H1 (cell line): ENCODE results near the gene IL9R. TPM values are rescaled to one million over a fixed set of nuclear protein-coding genes. Genes with fewer than 3 reads are reported as not detected.

Experiments used
- CTCF ChIA-PET: fragments of 300-600 bp; sonication (Branson Sonifier 250); formaldehyde crosslinking; loops from one replicate; lab custom pipeline; 2021; ENCODE audit not compliant: partially characterized antibody; lab: Charles Lee
- POLR2A ChIA-PET: fragments of 300-600 bp; sonication (Branson Sonifier 250); formaldehyde crosslinking; loops from one replicate; lab custom pipeline; 2021; ENCODE audit warnings: inconsistent platforms; ENCODE audit not compliant: partially characterized antibody; lab: Charles Lee
- DNase-seq, 2 experiments: peaks; one replicate each; pipeline versions ENCODE4 v3.0.0 to v3.0.0-alpha.2; 2010 to 2022; ENCODE audit warnings: low spot score in 2 of 2, low read depth in 1 of 2, mixed read lengths in 1 of 2
- FAIRE-seq: peaks from 2 replicates; lab custom pipeline; 2011; peaks lifted over from hg19 to GRCh38; lab: Jason Lieb, UNC
- H2AFZ ChIP-seq: 2 replicates; pipeline ENCODE4 v1.8.1; 2012; ENCODE audit warnings: low read length, inconsistent platforms
- H2AK5ac ChIP-seq: 2 replicates; pipeline ENCODE4 v1.6.1; 2013; ENCODE audit warnings: low read depth, low read length
- H2BK120ac ChIP-seq: replicated peaks from 2 replicates; pipeline ENCODE3; 2013; ENCODE audit warnings: low read depth, low read length, inconsistent platforms
- H2BK12ac ChIP-seq: 2 replicates; pipeline ENCODE4 v1.6.1; 2013; ENCODE audit warnings: low read depth, low read length
- H2BK15ac ChIP-seq: 2 replicates; pipeline ENCODE4 v1.6.1; 2013; ENCODE audit warnings: low read length
- H2BK20ac ChIP-seq: 2 replicates; pipeline ENCODE4 v1.6.1; 2013; ENCODE audit warnings: low read length
- H2BK5ac ChIP-seq: 2 replicates; pipeline ENCODE4 v1.6.1; 2013; ENCODE audit warnings: low read depth, low read length
- H3K14ac ChIP-seq: 2 replicates; pipeline ENCODE4 v1.6.1; 2013; ENCODE audit warnings: inconsistent platforms; ENCODE audit not compliant: insufficient read length
- H3K18ac ChIP-seq: 2 replicates; pipeline ENCODE4 v1.6.1; 2013; ENCODE audit warnings: low read length; ENCODE audit errors: extremely low read depth
- H3K23ac ChIP-seq: 2 replicates; pipeline ENCODE4 v1.6.1; 2013; ENCODE audit warnings: inconsistent platforms; ENCODE audit not compliant: insufficient read length
- H3K23me2 ChIP-seq: 2 replicates; pipeline ENCODE4 v1.6.1; 2013; ENCODE audit warnings: low read depth, low read length
- H3K27ac ChIP-seq: 2 replicates; pipeline ENCODE4 v1.6.1; 2011; ENCODE audit warnings: low read depth, low read length, inconsistent platforms
- H3K27me3 ChIP-seq, 4 experiments: replicated peaks in 1 of 4; 1 replicate in 1 of 4; 2 replicates in 3 of 4; pipeline versions ENCODE4 v1.6.1 to v1.8.1; 2011 to 2013; ENCODE audit warnings: low read length in 3 of 4, mild to moderate bottlenecking in 3 of 4, inconsistent platforms in 2 of 4, mixed read lengths in 2 of 4, moderate library complexity in 1 of 4; ENCODE audit not compliant: control insufficient read depth in 3 of 4, insufficient read depth in 3 of 4; ENCODE audit errors: extremely low read depth in 1 of 4
- H3K36me3 ChIP-seq, 4 experiments: 2 replicates each; pipeline versions ENCODE4 v1.6.1 to v1.8.1; 2011 to 2013; ENCODE audit warnings: mild to moderate bottlenecking in 4 of 4, low read length in 3 of 4, moderate library complexity in 2 of 4, control low read depth in 1 of 4, inconsistent platforms in 1 of 4; ENCODE audit not compliant: insufficient read depth in 4 of 4, control insufficient read depth in 2 of 4
- H3K4ac ChIP-seq: replicated peaks from 2 replicates; pipeline ENCODE3; 2013; ENCODE audit warnings: low read length, low read depth, mixed read lengths, inconsistent platforms; ENCODE audit not compliant: insufficient read length
- H3K4me1 ChIP-seq, 4 experiments: replicated peaks in 1 of 4; 1 replicate in 1 of 4; 2 replicates in 3 of 4; pipeline versions ENCODE4 v1.6.1 to v1.8.1; 2011 to 2013; ENCODE audit warnings: low read length in 3 of 4, inconsistent platforms in 2 of 4, mixed read lengths in 1 of 4; ENCODE audit not compliant: insufficient read depth in 4 of 4, control insufficient read depth in 3 of 4
- H3K4me2 ChIP-seq, 2 experiments: 2 replicates each; pipeline versions ENCODE4 v1.6.1 to v1.8.1; 2011 to 2013; ENCODE audit warnings: low read depth in 2 of 2, low read length in 2 of 2, control low read depth in 1 of 2, inconsistent platforms in 1 of 2, mild to moderate bottlenecking in 1 of 2; ENCODE audit not compliant: insufficient read depth in 1 of 2
- H3K4me3 ChIP-seq, 4 experiments: fragments of 200-600, 300-600 bp in 1 of 4; sonication (generic), shearing (Covaris generic), sonication (Bioruptor Twin) in 1 of 4; 2 replicates each; pipeline versions ENCODE4 v1.5.1 to v1.8.1; 2011 to 2016; ENCODE audit warnings: low read length in 4 of 4, low read depth in 3 of 4, control low read depth in 2 of 4, inconsistent platforms in 2 of 4, mild to moderate bottlenecking in 2 of 4, mixed read lengths in 1 of 4, moderate library complexity in 1 of 4; ENCODE audit not compliant: insufficient read depth in 2 of 4; ENCODE audit errors: extremely low read depth in 1 of 4
- H3K56ac ChIP-seq: replicated peaks from 2 replicates; pipeline ENCODE3; 2013; ENCODE audit warnings: low read depth, mild to moderate bottlenecking, mixed read lengths, low read length, inconsistent platforms; ENCODE audit not compliant: insufficient read length
- H3K79me1 ChIP-seq: 2 replicates; pipeline ENCODE4 v1.6.1; 2013; ENCODE audit warnings: low read depth, low read length, control low read depth
- H3K79me2 ChIP-seq, 2 experiments: 2 replicates each; pipeline versions ENCODE4 v1.6.1 to v1.8.1; 2012 to 2013; ENCODE audit warnings: low read length in 2 of 2, mild to moderate bottlenecking in 2 of 2, inconsistent platforms in 1 of 2; ENCODE audit not compliant: insufficient read depth in 2 of 2, control insufficient read depth in 1 of 2
- H3K9ac ChIP-seq, 4 experiments: replicated peaks in 1 of 4; 1 replicate in 1 of 4; 2 replicates in 3 of 4; pipeline versions ENCODE4 v1.6.1 to v1.8.1; 2011 to 2013; ENCODE audit warnings: low read depth in 3 of 4, low read length in 3 of 4, control low read depth in 2 of 4, mild to moderate bottlenecking in 2 of 4, moderate library complexity in 2 of 4, inconsistent platforms in 1 of 4; ENCODE audit errors: extremely low read depth in 1 of 4
- H3K9me3 ChIP-seq, 2 experiments: 2 replicates each; pipeline versions ENCODE4 v1.6.1 to v1.8.1; 2012 to 2013; ENCODE audit warnings: mild to moderate bottlenecking in 2 of 2, moderate library complexity in 2 of 2, control low read depth in 1 of 2, inconsistent platforms in 1 of 2, low read depth in 1 of 2, low read length in 1 of 2, mixed read lengths in 1 of 2; ENCODE audit not compliant: insufficient read depth in 2 of 2
- H4K20me1 ChIP-seq, 2 experiments: replicated peaks in 1 of 2; 2 replicates each; pipeline versions ENCODE3 to v1.8.1; 2011 to 2013; ENCODE audit warnings: inconsistent platforms in 2 of 2, low read length in 2 of 2, mild to moderate bottlenecking in 1 of 2; ENCODE audit not compliant: insufficient read depth in 2 of 2, control insufficient read depth in 1 of 2
- H4K5ac ChIP-seq: 2 replicates; pipeline ENCODE4 v1.6.1; 2013; ENCODE audit warnings: low read length, low read depth, mixed read lengths, inconsistent platforms; ENCODE audit not compliant: insufficient read length
- H4K8ac ChIP-seq: 2 replicates; pipeline ENCODE4 v1.8.0; 2013; ENCODE audit warnings: mild to moderate bottlenecking, moderate library complexity, low read length, inconsistent platforms; ENCODE audit not compliant: insufficient read depth; ENCODE audit errors: extremely low read depth
- H4K91ac ChIP-seq: replicated peaks from 2 replicates; pipeline ENCODE3; 2013; ENCODE audit warnings: low read length, mixed read lengths, inconsistent platforms; ENCODE audit not compliant: insufficient read length
- CBX8 ChIP-seq: fragments of 300-800, 300-1000 bp; sonication (generic); IDR thresholded peaks from 2 replicates; pipeline ENCODE4 v1.7.1; 2016; ENCODE audit warnings: low read depth, low read length, borderline replicate concordance
- CREB1 ChIP-seq: IDR thresholded peaks from 2 replicates; pipeline ENCODE4 v1.6.1; 2012; ENCODE audit warnings: inconsistent platforms
- EP300 ChIP-seq, 2 experiments: IDR thresholded peaks; 1 replicate in 1 of 2; 2 replicates in 1 of 2; pipeline ENCODE4 v1.6.1; 2011 to 2012; ENCODE audit warnings: low read depth in 2 of 2, low read length in 2 of 2, mild to moderate bottlenecking in 2 of 2, borderline replicate concordance in 1 of 2, inconsistent platforms in 1 of 2, moderate library complexity in 1 of 2
- GABPA ChIP-seq: IDR thresholded peaks from 2 replicates; pipeline ENCODE4 v1.6.1; 2011; ENCODE audit warnings: mild to moderate bottlenecking, low read length, moderate library complexity, borderline replicate concordance; ENCODE audit not compliant: insufficient read depth
- HDAC2 ChIP-seq, 2 experiments: fragments of 300-600 bp in 1 of 2; sonication (generic) in 1 of 2; IDR thresholded peaks; 2 replicates each; pipeline ENCODE4 v1.6.1; 2011 to 2012; ENCODE audit warnings: low read depth in 2 of 2, low read length in 2 of 2, mild to moderate bottlenecking in 2 of 2, moderate library complexity in 2 of 2, borderline replicate concordance in 1 of 2, inconsistent platforms in 1 of 2
- HDAC6 ChIP-seq: IDR thresholded peaks from one replicate; pipeline ENCODE4 v1.7.1; 2012; ENCODE audit warnings: low read depth, mild to moderate bottlenecking, inconsistent platforms, low read length, moderate library complexity
- JUND ChIP-seq: IDR thresholded peaks from 2 replicates; pipeline ENCODE4 v1.6.1; 2011; ENCODE audit warnings: mild to moderate bottlenecking, improper control_type of control experiment, low read length
- RNF2 ChIP-seq: fragments of 200-900, 300-1000 bp; sonication (generic); IDR thresholded peaks from 2 replicates; pipeline ENCODE4 v1.7.1; 2016; ENCODE audit warnings: borderline replicate concordance, low read depth, mild to moderate bottlenecking, antibody characterized with exemption, low read length; ENCODE audit not compliant: poor library complexity, severe bottlenecking; ENCODE audit errors: missing control alignments
- SP2 ChIP-seq: IDR thresholded peaks from 2 replicates; pipeline ENCODE4 v1.6.1; 2012; ENCODE audit warnings: mild to moderate bottlenecking, low read length, inconsistent platforms
- SRF ChIP-seq: IDR thresholded peaks from 2 replicates; pipeline ENCODE4 v1.6.1; 2011; ENCODE audit warnings: mild to moderate bottlenecking, low read depth, low read length, moderate library complexity
- TBP ChIP-seq: IDR thresholded peaks from 2 replicates; pipeline ENCODE4 v1.6.1; 2011; ENCODE audit warnings: low read depth, low read length, improper control_type of control experiment
- WGBS, 2 experiments: shearing (Covaris generic) in 1 of 2; methylation state at CpG; one replicate each; pipeline versions ENCODE4 v1.1.6 to v1.1.7; 2013 to 2015; ENCODE audit warnings: low lambda C conversion rate in 2 of 2, mixed read lengths in 2 of 2, inconsistent platforms in 1 of 2, low coverage in 1 of 2, missing lambda C conversion rate in 1 of 2; ENCODE audit not compliant: insufficient replicate concordance in 2 of 2, insufficient coverage in 1 of 2, insufficient read length in 1 of 2; ENCODE audit errors: extremely low coverage in 1 of 2, missing lambda C conversion rate in 1 of 2; 5-methylcytosine and 5-hydroxymethylcytosine counted together
- polyA plus RNA-seq, 7 experiments: library from polyadenylated mRNA; depleted of rRNA in 3 of 7; stranded (reverse) in 5 of 7; unstranded in 2 of 7; fragments of >200 nt in 5 of 7; fragments of 200-250 nt in 2 of 7; gene quantifications; 1 replicate in 5 of 7; 2 replicates in 1 of 7; 4 replicates in 1 of 7; pipeline versions ENCODE4 v1.2.1 to v1.2.3, GENCODE V29; 2011 to 2013; ENCODE audit warnings: missing spikeins in 2 of 7, mixed read lengths in 2 of 7
- total RNA-seq: library from RNA; stranded (reverse); fragmentation: NEBNext Ultra II Directional; extraction: Animal tissue kit (Norgen Biotek cat#: 25700); gene quantifications from 2 replicates; pipeline ENCODE4 v1.2.1, GENCODE V29; 2021

The IL9R gene
- total and polyA plus RNA-seq, 2 of the 8 experiments (the other 6 are each of a cell fraction or from before 2014, with no cell fraction given) = 0.14 to 0.28 TPM

DNA sequence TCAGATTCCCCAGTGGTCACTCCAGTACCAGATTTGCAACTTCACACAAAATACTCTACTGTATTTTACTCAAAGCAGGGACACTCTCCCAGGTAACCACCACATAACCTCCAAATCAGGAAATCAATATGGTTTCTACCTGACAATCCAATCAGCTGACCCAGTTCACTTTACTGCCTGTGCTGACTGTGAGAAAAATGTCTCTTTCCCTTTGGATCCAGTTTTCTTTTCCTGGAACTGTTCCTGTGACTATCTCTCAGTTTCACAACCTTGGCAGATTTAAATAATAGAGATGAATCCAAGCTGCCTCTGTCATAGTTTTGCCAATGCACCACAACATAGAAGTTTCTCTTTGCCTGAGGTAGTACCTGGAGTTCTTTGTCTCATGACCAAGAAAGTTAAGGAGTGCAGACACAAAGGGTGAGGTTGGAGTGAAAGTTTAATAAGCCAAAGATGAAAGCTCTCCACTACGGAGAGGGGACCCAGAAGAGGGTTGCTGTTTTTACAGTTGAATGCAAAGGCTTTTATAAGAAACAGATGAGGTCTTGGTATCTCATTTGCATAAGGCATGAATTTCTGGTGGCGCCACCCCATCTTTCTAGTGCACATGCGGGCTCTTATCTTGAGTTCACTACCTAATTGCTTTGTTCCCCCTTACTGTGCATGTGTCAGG is 29.7 kb upstream of the IL9R start:
- Histone ChIP-seq H3K9ac (no peak overlapping the region), H3K56ac (no peak overlapping the region)

More for the DNA sequence above, 29.7 kb upstream of the IL9R start:
- H3K4me1 ChIP-seq = no peaks in the 10 kb centered on the region
- H4K5ac ChIP-seq = no peak overlapping the region
- no peak overlapping the region for H2BK15ac ChIP-seq
- H3K4me2 ChIP-seq = no peak overlapping the region
- H2BK20ac ChIP-seq = no peak overlapping the region
- H3K27me3 ChIP-seq = no peaks in the 10 kb centered on the region
- no peak overlapping the region for H4K91ac ChIP-seq
- H3K27ac ChIP-seq = no peak overlapping the region
- DNase-seq (no peak), FAIRE-seq (no peak)
- POLR2A ChIA-PET = no interaction called here
- H4K20me1 ChIP-seq = no peaks in the 10 kb centered on the region
- H2AK5ac ChIP-seq = no peak overlapping the region
- CTCF ChIA-PET = no interaction called here
- H2AFZ ChIP-seq = no peak overlapping the region
- H3K14ac ChIP-seq = no peak overlapping the region
- H4K8ac ChIP-seq = no peak overlapping the region
- H2BK120ac ChIP-seq = no peak overlapping the region
- no peak overlapping the region for H3K4me3 ChIP-seq
- H3K79me2 ChIP-seq = no peaks in the 10 kb centered on the region
- H2BK5ac ChIP-seq = no peak overlapping the region
- no peaks in the 10 kb centered on the region for H3K23me2 ChIP-seq
- TF ChIP-seq HDAC6 = no peak
- no peak for TF ChIP-seq SP2
- TF ChIP-seq EP300 (IDR thresholded peaks at IDR 0.05; ENCODE audit: borderline replicate concordance in 1 of 2, low read depth in 2 of 2, low read length in 2 of 2) = no peak
- TF ChIP-seq GABPA = no peak
- no peak for TF ChIP-seq SRF
- TF ChIP-seq CREB1 = no peak
- no peak for TF ChIP-seq RNF2
- TF ChIP-seq JUND = no peak
- no peak for TF ChIP-seq CBX8
- TF ChIP-seq HDAC2 (IDR thresholded peaks at IDR 0.05; ENCODE audit: borderline replicate concordance in 1 of 2, low read depth in 2 of 2, low read length in 2 of 2) = no peak
- TF ChIP-seq TBP = no peak
- H3K18ac ChIP-seq = no peak overlapping the region
- no peak overlapping the region for H3K23ac ChIP-seq
- 82% methylated on average over 3 of the region's 3 CpGs; no CpG with 5 or more reads in 1 of the 2 experiments for WGBS, 2 experiments
- H3K4ac ChIP-seq = no peak overlapping the region
- H2BK12ac ChIP-seq = no peak overlapping the region
- H3K79me1 ChIP-seq = no peaks in the 10 kb centered on the region
- no peaks in the 10 kb centered on the region for H3K36me3 ChIP-seq
- peaks cover 17 to 48% of the 10 kb centered on the region in 2 experiments; a peak in 3 of 4 replicates for H3K9me3 ChIP-seq
